Midbrain (tissue), 1 donor: Measurements from ENCODE around the gene GUCA1A.
"Not testable (repeated sequence)": the region's sequence is repeated elsewhere in the genome, so short reads cannot be mapped to it uniquely, and the experiment has no call there.

ENCODE experiments used
- DNase-seq: peaks from one replicate; lab custom pipeline; 2025; lab: John Stamatoyannopoulos, UW

GUCA1A gene

DNA sequence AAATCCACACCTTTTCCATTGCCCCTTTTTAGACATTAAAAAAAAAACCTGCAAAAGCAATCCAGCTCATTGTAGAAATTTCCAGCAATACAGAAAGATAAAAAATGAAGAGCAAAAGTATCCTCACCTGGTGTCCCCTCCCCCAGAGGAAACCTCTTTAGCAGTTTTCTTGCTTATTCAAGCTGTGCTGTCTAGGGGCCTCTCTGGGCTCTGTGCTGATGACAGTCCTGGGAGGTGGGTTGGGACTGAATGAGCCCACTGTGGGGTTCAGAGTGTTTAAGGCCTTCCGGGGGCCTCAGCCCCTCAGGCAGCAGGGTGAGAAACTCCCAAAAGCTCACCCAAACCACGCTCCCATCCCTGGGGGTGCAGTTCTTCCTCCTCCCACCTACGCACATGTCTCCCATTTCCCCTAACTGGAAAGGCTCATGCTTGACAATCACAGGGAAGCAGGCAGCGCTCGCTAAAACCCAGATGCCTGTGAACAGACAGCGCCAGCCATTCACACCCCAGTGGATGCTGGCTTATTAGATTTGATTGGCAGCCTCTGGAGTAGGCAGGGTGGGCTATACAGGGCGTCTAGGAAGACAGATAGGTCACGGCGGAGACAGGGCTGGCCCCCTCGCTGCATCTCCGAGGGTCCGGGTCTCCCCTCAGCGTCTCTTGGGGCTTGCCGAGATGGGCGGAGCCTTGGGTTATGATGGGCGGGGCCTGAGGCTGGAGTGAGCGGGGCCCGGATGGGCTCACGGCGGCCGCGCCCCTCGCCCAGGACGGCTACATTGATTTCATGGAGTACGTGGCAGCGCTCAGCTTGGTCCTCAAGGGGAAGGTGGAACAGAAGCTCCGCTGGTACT, 4.6 kb downstream of the GUCA1A start:
- DNase-seq: no peak

- DNase-seq: no peak
Measured at GRCh38 chr6:42179261-42179944, 6.2 kb downstream of the GUCA1A start.

DNA sequence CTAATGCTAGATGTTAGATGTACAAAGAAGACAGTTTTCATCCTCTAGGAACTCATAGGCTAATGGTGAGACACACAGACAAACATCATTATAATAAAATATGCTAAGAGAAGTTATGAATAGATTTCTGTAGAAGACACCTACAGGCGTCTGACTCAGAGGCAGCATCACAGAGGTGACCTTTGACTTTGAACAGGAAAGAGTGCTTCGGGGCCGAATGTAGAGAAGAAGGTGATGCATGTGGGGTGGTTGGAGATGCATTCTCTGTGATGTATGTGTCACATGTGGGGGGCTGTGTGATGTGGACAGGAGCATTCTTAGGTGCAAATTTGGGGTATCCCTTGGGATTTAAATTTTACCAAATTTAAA, 6.8 kb downstream of the GUCA1A start:
- no peak for DNase-seq

GRCh38 chr6:42182101-42182500, 8.9 kb downstream of the GUCA1A start:
- no peak for DNase-seq

GRCh38 chr6:42184475-42184874, 11.3 kb downstream of the GUCA1A start:
- no peak for DNase-seq

GRCh38 chr6:42185597-42185996, 12.4 kb downstream of the GUCA1A start:
- no peak for DNase-seq

DNA sequence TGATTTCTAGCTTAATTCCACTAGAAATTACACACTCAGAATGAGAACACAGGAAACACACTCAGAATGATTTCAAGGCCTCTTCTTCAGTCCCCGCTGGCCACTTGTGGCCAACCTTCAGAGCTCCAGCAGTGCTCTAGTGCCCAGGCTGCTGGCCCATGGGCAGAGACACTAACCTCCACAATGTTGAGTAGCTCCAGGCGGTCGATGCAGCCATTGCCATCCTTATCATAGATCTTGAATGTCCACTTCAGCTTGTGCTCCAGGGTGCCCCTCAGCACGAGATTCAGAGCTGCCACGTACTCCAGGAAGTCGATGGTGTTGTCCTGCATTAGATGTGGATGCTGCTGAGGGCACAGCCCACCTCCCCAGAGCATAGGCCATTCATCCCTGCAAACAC, 15.2 kb downstream of the GUCA1A start:
- DNase-seq: no peak

- DNase-seq: no peak
Measured at GRCh38 chr6:42190554-42191183, 17.5 kb downstream of the GUCA1A start.

GRCh38 chr6:42192385-42192784, 19.2 kb downstream of the GUCA1A start:
- DNase-seq: not testable (repeated sequence)

DNA sequence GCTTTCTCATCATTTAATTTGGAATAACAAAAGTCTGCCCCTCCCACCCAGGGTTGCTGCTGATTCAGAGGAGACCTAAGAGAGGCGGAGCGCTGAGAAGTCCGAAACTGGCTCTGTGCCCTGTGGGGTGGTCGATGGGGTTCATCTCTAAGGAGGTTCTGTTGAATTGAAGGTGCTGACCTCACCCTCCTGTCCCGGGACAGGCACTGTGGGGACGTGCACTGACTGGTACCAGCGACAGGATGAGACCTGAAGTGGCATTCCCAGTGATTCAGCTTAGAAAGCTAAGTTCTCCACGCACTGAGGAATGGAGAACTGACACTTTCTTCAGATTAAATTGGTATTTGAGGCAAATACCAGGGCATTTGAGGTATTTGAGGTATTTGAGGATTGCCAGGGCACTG, 20.3 kb downstream of the GUCA1A start:
- no peak for DNase-seq

- DNase-seq: no peak
Measured at GRCh38 chr6:42194056-42194455, 20.9 kb downstream of the GUCA1A start.

DNA sequence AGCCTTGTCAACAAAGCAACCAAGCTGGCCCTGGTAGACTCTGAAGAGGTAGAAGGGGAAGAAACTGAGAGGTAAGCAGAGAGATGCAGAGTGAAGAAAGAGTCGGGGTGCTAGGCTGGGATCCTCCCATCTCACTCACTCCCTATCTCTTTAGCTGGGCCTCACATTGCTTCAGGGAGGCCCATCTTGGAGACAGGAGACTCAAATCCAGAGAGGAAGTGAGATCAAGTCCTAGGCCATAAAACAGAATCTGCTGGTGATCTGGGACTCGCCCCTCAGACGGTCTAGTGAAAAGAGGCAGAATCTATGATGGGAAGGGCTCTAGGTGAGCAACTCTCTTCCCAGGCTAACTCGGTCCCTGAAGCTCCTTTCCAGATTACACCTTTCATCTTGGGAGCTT, 22.3 kb downstream of the GUCA1A start:
- DNase-seq: no peak

DNA sequence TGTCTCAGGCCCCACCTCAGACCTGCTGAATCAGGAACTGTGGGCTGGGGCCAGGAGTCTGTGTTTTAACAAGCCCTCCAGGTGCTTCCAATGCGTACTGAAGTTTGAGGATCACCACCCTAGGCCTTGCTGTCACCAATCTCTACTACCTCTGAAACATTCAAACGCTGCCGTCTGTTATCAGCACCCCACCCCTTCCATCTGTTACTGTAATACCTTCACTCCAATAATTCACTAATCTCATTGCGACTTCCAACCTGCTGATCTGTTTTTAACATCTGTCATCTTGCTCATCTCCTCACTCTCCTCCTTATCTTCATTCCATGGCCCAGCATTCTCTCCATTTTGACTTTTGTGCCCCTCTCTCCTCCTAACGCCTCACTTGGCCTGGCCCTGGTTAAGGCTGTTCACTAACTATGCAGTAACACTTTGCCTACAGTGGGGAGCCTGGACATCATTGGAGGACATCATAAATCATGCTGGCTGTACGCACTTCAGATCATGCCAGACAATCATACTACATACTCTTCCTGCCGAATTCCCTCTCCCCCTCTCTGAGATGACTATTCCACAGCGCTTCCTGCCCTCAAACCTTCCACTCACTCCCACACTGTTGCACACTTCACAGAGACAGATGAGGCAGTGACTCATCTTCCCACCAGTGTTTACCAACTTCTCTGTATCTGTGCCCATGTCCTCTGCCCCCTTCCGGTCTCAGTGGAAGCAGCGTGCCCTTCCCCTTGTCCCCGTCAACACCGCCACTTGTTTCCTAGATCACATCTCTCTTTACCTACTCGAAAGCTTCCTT, 24.6 kb downstream of the GUCA1A start:
- no peak for DNase-seq

- no peak for DNase-seq
Measured at GRCh38 chr6:42199106-42199981, 26.2 kb downstream of the GUCA1A start.

- no peak for DNase-seq
Measured at GRCh38 chr6:42200035-42200434, 26.9 kb downstream of the GUCA1A start.

- no peak for DNase-seq
Measured at GRCh38 chr6:42201382-42201781, 28.2 kb downstream of the GUCA1A start.

- DNase-seq: not testable (repeated sequence)
Measured at GRCh38 chr6:42202131-42202915, 29.2 kb downstream of the GUCA1A start.

- DNase-seq: no peak
Measured at GRCh38 chr6:42203183-42203582, 30.0 kb downstream of the GUCA1A start.

GRCh38 chr6:42204768-42205282, 31.7 kb downstream of the GUCA1A start:
- no peak for DNase-seq

DNA sequence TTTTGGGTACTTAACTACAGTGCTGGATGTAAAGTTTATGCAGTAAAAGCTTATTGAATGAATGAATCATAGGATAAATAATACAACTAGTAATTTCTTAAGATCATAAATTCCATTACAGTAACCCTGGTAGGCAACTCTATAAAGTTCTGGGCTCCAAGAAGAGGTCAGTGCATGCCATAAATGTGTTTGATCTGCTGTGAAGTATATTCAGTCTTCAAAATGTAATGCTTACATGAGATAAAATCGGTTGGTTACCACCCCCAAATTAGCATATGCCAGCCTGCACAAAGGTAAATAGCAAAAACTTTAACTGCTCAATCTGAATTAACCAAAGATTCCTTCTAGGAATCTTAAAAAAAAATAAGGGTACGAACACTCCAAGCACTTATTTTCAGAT, 34.4 kb downstream of the GUCA1A start:
- not testable (repeated sequence) for DNase-seq
